GM12864 (cell line): ENCODE results near the gene SH3GL3.

Experiments used
- DNase-seq: peaks from one replicate; pipeline ENCODE4 v3.0.0-alpha.2; 2011; ENCODE audit warnings: low read depth
- H3K4me3 ChIP-seq: 2 replicates; pipeline ENCODE4 v1.5.1; 2011; ENCODE audit warnings: mild to moderate bottlenecking, low read depth, low read length, control low read depth
- CTCF ChIP-seq: IDR thresholded peaks from 2 replicates; pipeline ENCODE4 v1.5.1; 2011; ENCODE audit warnings: low read depth, mild to moderate bottlenecking, moderate library complexity, low read length, control low read depth, inconsistent platforms; ENCODE audit errors: missing control alignments

Gene SH3GL3

DNA sequence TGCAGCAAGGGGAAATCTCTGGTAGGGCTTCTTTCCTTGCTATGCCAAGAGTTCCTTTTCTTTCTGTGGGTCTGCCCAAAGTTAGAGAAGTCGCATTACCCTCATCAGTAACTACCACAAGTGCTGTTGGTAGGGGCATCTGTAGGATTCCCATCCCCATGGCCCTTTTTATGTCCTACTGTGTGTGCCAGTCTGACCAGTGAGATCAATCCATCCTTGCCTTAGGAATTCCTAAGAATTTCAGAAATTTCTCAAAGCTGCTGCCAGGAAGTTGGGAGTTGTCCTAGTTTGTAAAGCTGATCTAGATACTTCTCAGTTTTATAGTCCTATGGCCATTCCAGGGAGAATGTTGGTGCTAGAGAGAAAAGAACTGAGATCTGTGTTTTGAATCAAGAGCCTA lies 36.5 kb downstream of the SH3GL3 start:
- TF ChIP-seq CTCF: no peak
- no peak for DNase-seq

GRCh38 chr15:83484636-83485035 lies 37.5 kb downstream of the SH3GL3 start:
- TF ChIP-seq CTCF: no peak
- H3K4me3 ChIP-seq: no peak overlapping the region
- DNase-seq: no peak

More for the DNA sequence above, 36.5 kb downstream of the SH3GL3 start:
- H3K4me3 ChIP-seq: no peak overlapping the region

GRCh38 chr15:83486363-83486762 lies 39.2 kb downstream of the SH3GL3 start:
- TF ChIP-seq CTCF: no peak

DNA sequence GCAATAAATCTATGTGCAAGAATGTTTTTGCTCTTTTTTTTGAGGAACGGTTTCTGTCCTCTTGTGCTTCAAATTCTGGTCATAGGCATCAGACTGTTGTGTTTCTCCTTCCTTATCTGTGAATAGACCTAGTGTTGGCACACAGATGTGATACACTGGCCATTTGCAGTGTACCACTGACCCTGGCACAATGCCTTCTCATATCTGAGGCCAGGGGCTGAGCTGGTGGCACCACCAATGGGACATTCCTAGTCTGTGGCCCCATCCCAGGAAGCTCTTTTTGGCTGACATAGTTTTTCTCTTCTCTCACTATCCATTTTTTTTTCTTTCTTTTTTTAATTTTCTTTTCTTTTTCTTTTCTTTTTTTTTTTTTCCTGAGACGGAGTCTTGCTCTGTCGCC lies 40.4 kb downstream of the SH3GL3 start:
- no peak for TF ChIP-seq CTCF
- no peak overlapping the region for H3K4me3 ChIP-seq
- no peak for DNase-seq

More at GRCh38 chr15:83486363-83486762, 39.2 kb downstream of the SH3GL3 start:
- no peak for DNase-seq
- no peak overlapping the region for H3K4me3 ChIP-seq

GRCh38 chr15:83489690-83490089 lies 42.5 kb downstream of the SH3GL3 start:
- TF ChIP-seq CTCF: no peak
- no peak for DNase-seq
- H3K4me3 ChIP-seq: no peak overlapping the region

DNA sequence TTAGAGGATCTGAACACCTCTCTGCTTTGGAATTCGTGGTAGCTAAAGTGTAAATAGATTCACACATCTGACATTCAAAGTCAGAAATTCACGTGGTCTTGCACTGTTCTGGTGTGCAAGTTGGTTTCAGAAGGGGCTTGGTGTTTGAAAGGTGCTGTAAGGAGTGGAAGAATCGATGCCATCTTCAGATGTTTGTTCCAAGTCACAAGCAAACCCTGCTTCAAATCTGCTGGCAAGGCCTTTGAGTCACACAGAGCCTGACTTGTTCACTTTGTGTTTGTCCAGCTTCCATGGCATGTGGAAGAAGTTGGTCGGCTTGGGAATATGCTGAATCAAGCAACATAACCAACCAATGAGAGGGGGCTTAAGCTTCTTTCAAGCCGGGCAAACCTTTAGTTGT lies 44.3 kb downstream of the SH3GL3 start:
- TF ChIP-seq CTCF: no peak
- DNase-seq: no peak
- no peak overlapping the region for H3K4me3 ChIP-seq

- H3K4me3 ChIP-seq: no peak overlapping the region
- DNase-seq: no peak
- no peak for TF ChIP-seq CTCF
Observed at GRCh38 chr15:83496766-83497165, 49.6 kb downstream of the SH3GL3 start.
